Stomach (tissue), 9 donors: ENCODE results near the gene ZNF644. TPM values are rescaled to one million over a fixed set of nuclear protein-coding genes. Genes with fewer than 3 reads are reported as not detected.

Experiments
- DNase-seq, 2 donors: peaks; one replicate each; pipeline versions ENCODE4 v3.0.0 to v3.0.0-alpha.2; 2013 to 2019
- H3K27ac ChIP-seq, 5 donors: fragments of 200-600 bp in 4 of 5; sonication (generic) in 4 of 5; one replicate each; pipeline ENCODE4 v1.5.1; 2013 to 2019; ENCODE audit warnings: mild to moderate bottlenecking in 1 of 5, moderate library complexity in 1 of 5
- H3K27me3 ChIP-seq, 3 donors: fragments of 200-600 bp; sonication (generic); one replicate each; pipeline ENCODE4 v1.5.1; 2017 to 2019; ENCODE audit warnings: mixed run types in 1 of 3
- H3K36me3 ChIP-seq, 4 donors: fragments of 200-600 bp; sonication (generic); 1 replicate in 3 of 4; 2 replicates in 1 of 4; pipeline ENCODE4 v1.5.1; 2016 to 2019
- H3K4me1 ChIP-seq, 4 donors: fragments of 200-600 bp; sonication (generic); one replicate each; pipeline ENCODE4 v1.5.1; 2016 to 2019
- H3K4me3 ChIP-seq, 4 donors: fragments of 200-600 bp; sonication (generic) in 3 of 4; one replicate each; pipeline ENCODE4 v1.5.1; 2016 to 2019; ENCODE audit warnings: mild to moderate bottlenecking in 1 of 4
- H3K9me3 ChIP-seq, 4 donors: fragments of 200-600 bp; sonication (generic); one replicate each; pipeline ENCODE4 v1.5.1; 2016 to 2019
- EP300 ChIP-seq: sonication (generic); formaldehyde crosslinking; IDR thresholded peaks from one replicate; pipeline ENCODE4 v1.6.1; 2017; ENCODE audit warnings: antibody characterized with exemption
- POLR2A ChIP-seq, 4 donors: fragments of 450-650 bp; IDR thresholded peaks; one replicate each; pipeline ENCODE4 v1.6.1; 2016; ENCODE audit warnings: antibody characterized with exemption in 4 of 4, control low read depth in 2 of 4, mild to moderate bottlenecking in 1 of 4, moderate library complexity in 1 of 4
- POLR2AphosphoS5 ChIP-seq, 3 donors: sonication (generic); formaldehyde crosslinking; IDR thresholded peaks; one replicate each; pipeline ENCODE4 v1.6.1; 2016; ENCODE audit warnings: antibody characterized with exemption in 3 of 3
- WGBS, 5 donors: extraction: QIAGEN DNeasy Blood & Tissue Kit in 3 of 5; methylation state at CpG; one replicate each; pipeline versions ENCODE4 v1.1.5 to v1.1.7; 2013 to 2018; 5-methylcytosine and 5-hydroxymethylcytosine counted together
- intact Hi-C: fragments of 100-400 bp; cut with DNase I; formaldehyde crosslinking; loops from one replicate; pipeline ENCODE4 v1.15.1; 2023; ENCODE audit warnings: low total_unique reads
- polyA plus RNA-seq, 3 donors: library from polyadenylated mRNA; stranded (reverse); fragments of 200-250 nt; gene quantifications; one replicate each; pipeline ENCODE4 v1.2.3, GENCODE V29; 2013
- total RNA-seq, 5 donors: library from RNA; depleted of rRNA; stranded (reverse); fragments of >200 nt; gene quantifications; one replicate each; pipeline versions ENCODE4 v1.1.0 to v1.2.3, GENCODE V29; 2014 to 2016
- TF ChIP-seq, protein P1 (sequence below), 7 experiments: fragments of 450-650 bp in 4 of 7; fragments of 200-600 bp in 3 of 7; sonication (generic) in 3 of 7; IDR thresholded peaks; one replicate each; pipeline ENCODE4 v1.5.1; 2016 to 2019; ENCODE audit warnings: antibody characterized with exemption in 7 of 7, control low read depth in 2 of 7, mild to moderate bottlenecking in 1 of 7
- donor health status: healthy with polysubstance abuse.
- donor health status: Bipolar disorder and iron deficiency.
- donor health status: healthy.

The ZNF644 gene
- total and polyA plus RNA-seq, 8 donors = 13.2 to 134 (median 43.5) TPM

DNA sequence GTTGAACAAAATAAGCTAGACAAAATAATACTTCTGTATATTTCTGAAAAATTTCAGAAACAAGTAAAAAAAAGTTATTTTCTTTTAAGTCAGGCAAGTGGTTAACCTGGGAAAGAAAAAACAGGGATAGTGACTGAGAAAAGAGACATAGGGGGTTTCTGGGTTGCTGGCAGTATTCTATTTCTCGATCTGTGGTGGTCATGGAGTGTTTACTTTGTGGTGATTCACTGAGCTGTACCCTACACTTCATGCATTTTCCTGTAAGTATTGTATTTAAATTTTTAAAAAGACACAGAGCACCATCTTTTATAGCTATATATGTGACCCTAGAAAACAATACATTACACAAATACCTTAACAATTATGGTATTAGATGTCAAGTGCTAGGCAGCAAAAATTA, 58.2 kb downstream of the ZNF644 start:
- TF ChIP-seq POLR2A (IDR thresholded peaks at IDR 0.05) = no peak
- TF ChIP-seq, protein P1, sequence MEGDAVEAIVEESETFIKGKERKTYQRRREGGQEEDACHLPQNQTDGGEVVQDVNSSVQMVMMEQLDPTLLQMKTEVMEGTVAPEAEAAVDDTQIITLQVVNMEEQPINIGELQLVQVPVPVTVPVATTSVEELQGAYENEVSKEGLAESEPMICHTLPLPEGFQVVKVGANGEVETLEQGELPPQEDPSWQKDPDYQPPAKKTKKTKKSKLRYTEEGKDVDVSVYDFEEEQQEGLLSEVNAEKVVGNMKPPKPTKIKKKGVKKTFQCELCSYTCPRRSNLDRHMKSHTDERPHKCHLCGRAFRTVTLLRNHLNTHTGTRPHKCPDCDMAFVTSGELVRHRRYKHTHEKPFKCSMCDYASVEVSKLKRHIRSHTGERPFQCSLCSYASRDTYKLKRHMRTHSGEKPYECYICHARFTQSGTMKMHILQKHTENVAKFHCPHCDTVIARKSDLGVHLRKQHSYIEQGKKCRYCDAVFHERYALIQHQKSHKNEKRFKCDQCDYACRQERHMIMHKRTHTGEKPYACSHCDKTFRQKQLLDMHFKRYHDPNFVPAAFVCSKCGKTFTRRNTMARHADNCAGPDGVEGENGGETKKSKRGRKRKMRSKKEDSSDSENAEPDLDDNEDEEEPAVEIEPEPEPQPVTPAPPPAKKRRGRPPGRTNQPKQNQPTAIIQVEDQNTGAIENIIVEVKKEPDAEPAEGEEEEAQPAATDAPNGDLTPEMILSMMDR (IDR thresholded peaks at IDR 0.05) = no peak
- TF ChIP-seq EP300 = no peak
- no peak for TF ChIP-seq POLR2AphosphoS5 (IDR thresholded peaks at IDR 0.05)
- Histone ChIP-seq H3K27me3 (no peaks in the 10 kb centered on the region), H3K9me3 (no peaks in the 10 kb centered on the region), H3K27ac (no peak overlapping the region), H3K4me3 (no peak overlapping the region), H3K4me1 (peaks cover 0 to 21% (median 7%) of the 10 kb centered on the region in 4 donors), H3K36me3 (peaks cover 0 to 6% (median 0%) of the 10 kb centered on the region in 4 donors)
- no peak for DNase-seq
- WGBS, 5 donors = 42 to 63% (median 49%) methylated on average over 1 of the region's 1 CpG
- intact Hi-C loops = no loop called here

DNA sequence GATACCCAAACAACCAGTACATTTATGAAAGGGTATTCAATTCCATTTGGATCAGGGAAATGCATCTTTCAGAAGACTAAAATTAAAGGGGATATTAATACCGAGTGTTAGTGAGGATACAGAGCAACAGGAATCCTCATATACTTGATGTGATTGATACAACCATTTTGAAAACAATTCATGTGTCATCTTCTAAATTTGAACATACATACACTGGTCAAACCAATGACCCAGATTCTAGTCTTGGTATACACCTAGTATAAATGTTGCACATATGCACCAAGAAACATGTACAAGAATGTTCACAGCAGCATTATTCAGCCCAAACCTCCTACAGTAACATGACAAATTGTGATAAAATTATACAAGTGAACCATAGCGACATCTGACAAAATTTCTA, 58.6 kb downstream of the ZNF644 start:
- no peak for TF ChIP-seq EP300
- TF ChIP-seq POLR2AphosphoS5 (IDR thresholded peaks at IDR 0.05) = no peak
- no peak for TF ChIP-seq POLR2A (IDR thresholded peaks at IDR 0.05)
- TF ChIP-seq, protein P1 (IDR thresholded peaks at IDR 0.05) = no peak
- H3K9me3 ChIP-seq = no peaks in the 10 kb centered on the region
- no peak for DNase-seq
- no peak overlapping the region for H3K4me3 ChIP-seq
- H3K27me3 ChIP-seq = no peaks in the 10 kb centered on the region
- peaks cover 0 to 21% (median 7%) of the 10 kb centered on the region in 4 donors for H3K4me1 ChIP-seq
- H3K36me3 ChIP-seq = peaks cover 0 to 6% (median 0%) of the 10 kb centered on the region in 4 donors
- H3K27ac ChIP-seq = no peak overlapping the region
- intact Hi-C loops = no loop called here
- 94 to 97% (median 95%) methylated on average over 2 of the region's 2 CpGs for WGBS, 5 donors

DNA sequence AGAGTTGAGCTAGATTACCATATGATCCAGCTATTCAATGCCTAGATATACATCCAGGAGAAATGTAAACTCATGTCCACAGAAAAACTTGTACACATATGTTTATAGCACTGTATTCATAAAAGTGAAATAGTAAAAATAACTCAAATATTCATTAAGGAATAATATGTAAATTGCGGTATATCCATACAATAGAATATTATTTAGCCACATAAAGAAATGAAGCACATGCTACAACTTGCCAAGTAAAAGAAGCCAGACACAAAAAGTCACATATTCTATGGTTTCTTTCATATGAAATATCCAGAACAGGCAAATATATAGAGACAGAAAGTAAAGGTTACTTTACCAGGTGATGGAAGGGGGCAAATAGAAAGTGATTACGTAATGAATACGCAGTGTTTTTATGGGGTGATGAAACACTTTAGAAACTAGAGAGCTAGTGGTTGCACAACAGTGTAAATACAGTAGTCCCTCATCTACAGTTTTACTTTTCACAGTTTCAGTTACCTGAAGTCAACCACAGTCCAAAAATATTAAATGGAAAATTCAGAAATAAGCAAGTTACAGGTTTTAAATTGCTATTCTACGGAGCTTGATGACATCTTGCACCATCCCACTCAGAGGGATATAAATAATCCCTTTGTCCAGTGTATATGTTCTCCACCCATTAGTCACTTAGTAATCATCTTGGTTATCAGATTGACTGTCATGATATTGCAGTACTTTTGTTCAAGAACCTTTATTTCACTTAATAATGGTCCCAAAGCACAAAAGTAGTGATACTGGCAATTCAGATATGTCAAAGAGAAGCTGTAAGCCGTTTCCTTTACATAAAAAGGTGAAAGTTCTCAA, 62.3 kb downstream of the ZNF644 start:
- no peaks in the 10 kb centered on the region for H3K27me3 ChIP-seq
- 86 to 94% (median 92%) methylated on average over 5 of the region's 5 CpGs for WGBS, 5 donors
- no peak for DNase-seq
- no peak overlapping the region for H3K27ac ChIP-seq
- H3K4me1 ChIP-seq = peaks cover 0 to 21% (median 7%) of the 10 kb centered on the region in 4 donors
- H3K36me3 ChIP-seq = peaks cover 0 to 12% (median 4%) of the 10 kb centered on the region in 4 donors
- no peak overlapping the region for H3K4me3 ChIP-seq
- intact Hi-C loops = no loop called here
- TF ChIP-seq POLR2AphosphoS5 (IDR thresholded peaks at IDR 0.05) (no peak), POLR2A (IDR thresholded peaks at IDR 0.05) (no peak), EP300 (no peak)
- TF ChIP-seq, protein P1 (IDR thresholded peaks at IDR 0.05) = no peak
- H3K9me3 ChIP-seq = no peaks in the 10 kb centered on the region

DNA sequence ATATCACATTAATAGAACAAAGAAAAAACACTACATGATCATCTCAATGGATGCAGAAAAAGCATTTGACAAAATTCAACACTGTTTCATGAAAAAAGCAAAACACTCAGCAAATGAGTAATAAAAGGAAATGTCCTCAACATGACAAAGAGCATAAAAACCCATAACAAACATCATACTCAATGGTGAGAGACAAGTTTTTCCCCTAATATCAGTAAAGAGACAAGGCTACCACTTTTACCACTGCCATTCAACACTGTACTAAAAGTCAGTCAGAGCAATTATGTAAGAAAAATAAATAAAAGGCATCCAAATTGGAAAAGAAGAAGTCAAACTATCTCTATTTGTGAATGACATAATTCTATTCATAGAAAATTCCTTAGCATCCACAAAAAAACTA, 64.3 kb downstream of the ZNF644 start:
- Histone ChIP-seq H3K4me1 (peaks cover 0 to 8% (median 2%) of the 10 kb centered on the region in 4 donors), H3K4me3 (no peak overlapping the region), H3K27me3 (no peaks in the 10 kb centered on the region), H3K27ac (no peak overlapping the region), H3K9me3 (no peaks in the 10 kb centered on the region), H3K36me3 (peaks cover 0 to 12% (median 4%) of the 10 kb centered on the region in 4 donors)
- intact Hi-C loops = no loop called here
- DNase-seq = no peak
- TF ChIP-seq, protein P1 (IDR thresholded peaks at IDR 0.05) = no peak
- TF ChIP-seq POLR2AphosphoS5 (IDR thresholded peaks at IDR 0.05) = no peak
- no peak for TF ChIP-seq POLR2A (IDR thresholded peaks at IDR 0.05)
- TF ChIP-seq EP300 = no peak
